Caco-2 (cell line): ENCODE measurements around the gene POU2AF1. TPM values are rescaled to one million over a fixed set of nuclear protein-coding genes. Genes with fewer than 3 reads are reported as not detected.

ENCODE experiments used
- BruUV-seq: library from RNA; stranded (reverse); fragments of 400-500 nt; replicated peaks from 2 replicates; lab custom pipeline; 2021; lab: Mats Ljungman, UMichigan
- CTCF ChIA-PET: fragments of 300-600 bp; sonication (Branson Sonifier 250); formaldehyde crosslinking; loops from one replicate; lab custom pipeline; 2022; ENCODE audit warnings: antibody characterized with exemption; lab: Charles Lee
- POLR2A ChIA-PET: fragments of 300-600 bp; sonication (Branson Sonifier 250); formaldehyde crosslinking; loops from one replicate; lab custom pipeline; 2022; ENCODE audit warnings: antibody characterized with exemption; lab: Charles Lee
- DNase-seq, 2 experiments: peaks; one replicate each; pipeline versions ENCODE4 v3.0.0 to v3.0.0-alpha.2; 2020 to 2022
- H3K27me3 ChIP-seq: replicated peaks from 2 replicates; pipeline ENCODE4 v1.6.0; 2011; ENCODE audit warnings: low read length; ENCODE audit not compliant: control insufficient read depth, insufficient read depth
- H3K36me3 ChIP-seq: 2 replicates; pipeline ENCODE4 v1.5.1; 2011; ENCODE audit warnings: low read length; ENCODE audit not compliant: control insufficient read depth, insufficient read depth
- H3K4me1 ChIP-seq: fragments of 250-450 bp; sonication (Bioruptor Pico); 2 replicates; pipeline ENCODE4 v1.5.1; 2020; ENCODE audit warnings: mild to moderate bottlenecking
- H3K4me3 ChIP-seq: 2 replicates; pipeline ENCODE4 v1.5.1; 2011; ENCODE audit warnings: low read depth, mild to moderate bottlenecking, control low read depth, low read length
- H3K9me3 ChIP-seq: fragments of 250-450 bp; sonication (Bioruptor Pico); 2 replicates; pipeline ENCODE4 v1.5.1; 2020; ENCODE audit warnings: mild to moderate bottlenecking, moderate library complexity
- H3K27ac Mint-ChIP-seq: one replicate; pipeline ENCODE4 v1.8.0; 2022; ENCODE audit warnings: mixed read lengths; ENCODE audit not compliant: unreplicated experiment
- H3K27me3 Mint-ChIP-seq: one replicate; pipeline ENCODE4 v1.8.0; 2022; ENCODE audit warnings: mixed read lengths; ENCODE audit not compliant: insufficient read depth, unreplicated experiment
- H3K36me3 Mint-ChIP-seq: one replicate; pipeline ENCODE4 v1.8.0; 2022; ENCODE audit warnings: mild to moderate bottlenecking, mixed read lengths; ENCODE audit not compliant: insufficient read depth, unreplicated experiment
- H3K4me1 Mint-ChIP-seq: one replicate; pipeline ENCODE4 v1.8.0; 2022; ENCODE audit warnings: low read depth, mixed read lengths; ENCODE audit not compliant: unreplicated experiment
- H3K4me3 Mint-ChIP-seq: one replicate; pipeline ENCODE4 v1.8.0; 2022; ENCODE audit warnings: mild to moderate bottlenecking, moderate library complexity, mixed read lengths; ENCODE audit not compliant: unreplicated experiment
- H3K9me3 Mint-ChIP-seq: one replicate; pipeline ENCODE4 v1.8.0; 2022; ENCODE audit warnings: mixed read lengths; ENCODE audit not compliant: unreplicated experiment
- intact Hi-C: fragments of 100-400 bp; cut with micrococcal nuclease; formaldehyde crosslinking; loops from one replicate; pipeline ENCODE4 v1.10.0; 2022; ENCODE audit not compliant: unreplicated experiment
- total RNA-seq: library from RNA; stranded (reverse); gene quantifications from 2 replicates; pipeline ENCODE4 v1.2.3, GENCODE V29; 2022
- TF ChIP-seq, protein P1 (sequence below), 2 experiments: fragments of 200-600 bp in 1 of 2; IDR thresholded peaks; 1 replicate in 1 of 2; 2 replicates in 1 of 2; pipeline versions ENCODE4 v1.5.1 to v1.8.0; 2011 to 2022; ENCODE audit warnings: antibody characterized with exemption in 1 of 2, control low read depth in 1 of 2, inconsistent platforms in 1 of 2, low read depth in 1 of 2, low read length in 1 of 2, mild to moderate bottlenecking in 1 of 2, moderate library complexity in 1 of 2; ENCODE audit not compliant: insufficient read depth in 1 of 2, severe bottlenecking in 1 of 2, unreplicated experiment in 1 of 2

POU2AF1 gene
- total RNA-seq, 1 experiment from 2014 or later: 2.7 TPM

DNA sequence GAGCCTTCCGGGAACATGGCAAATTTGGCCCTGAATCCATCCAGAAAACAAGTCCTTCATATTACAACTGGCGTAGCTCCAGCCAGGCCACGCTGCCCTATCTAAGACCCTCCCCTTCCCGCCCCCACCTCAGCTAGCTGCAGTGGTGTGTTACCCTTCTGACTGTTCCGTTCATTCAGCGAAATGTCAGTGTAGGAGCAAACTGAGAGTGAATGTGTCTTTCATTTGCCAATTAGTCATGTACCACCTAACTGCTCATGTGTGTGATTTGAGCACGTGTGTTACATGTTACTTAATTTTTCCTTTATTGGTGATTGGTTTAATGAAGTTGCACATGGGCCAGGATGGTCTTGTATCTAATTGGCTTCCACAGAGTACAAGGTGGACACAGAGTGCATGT, 34.8 kb upstream of the POU2AF1 start:
- CTCF ChIA-PET: interaction anchor here (0.7 kb wide), 1 partner anchor 11 kb away, joined by 3 read pairs; no protein-coding TSS in a partner anchor
- Mint-ChIP-seq H3K27me3 (no peaks in the 10 kb centered on the region), H3K9me3 (no peaks in the 10 kb centered on the region), H3K36me3 (no peaks in the 10 kb centered on the region), H3K4me3 (no peak overlapping the region), H3K27ac (no peak overlapping the region), H3K4me1 (peaks cover 11% of the 10 kb centered on the region)
- POLR2A ChIA-PET: no interaction called here
- intact Hi-C loops: no loop called here
- peak in 1 of 2 experiments; percentile 23 for DNase-seq
- TF ChIP-seq, protein P1, sequence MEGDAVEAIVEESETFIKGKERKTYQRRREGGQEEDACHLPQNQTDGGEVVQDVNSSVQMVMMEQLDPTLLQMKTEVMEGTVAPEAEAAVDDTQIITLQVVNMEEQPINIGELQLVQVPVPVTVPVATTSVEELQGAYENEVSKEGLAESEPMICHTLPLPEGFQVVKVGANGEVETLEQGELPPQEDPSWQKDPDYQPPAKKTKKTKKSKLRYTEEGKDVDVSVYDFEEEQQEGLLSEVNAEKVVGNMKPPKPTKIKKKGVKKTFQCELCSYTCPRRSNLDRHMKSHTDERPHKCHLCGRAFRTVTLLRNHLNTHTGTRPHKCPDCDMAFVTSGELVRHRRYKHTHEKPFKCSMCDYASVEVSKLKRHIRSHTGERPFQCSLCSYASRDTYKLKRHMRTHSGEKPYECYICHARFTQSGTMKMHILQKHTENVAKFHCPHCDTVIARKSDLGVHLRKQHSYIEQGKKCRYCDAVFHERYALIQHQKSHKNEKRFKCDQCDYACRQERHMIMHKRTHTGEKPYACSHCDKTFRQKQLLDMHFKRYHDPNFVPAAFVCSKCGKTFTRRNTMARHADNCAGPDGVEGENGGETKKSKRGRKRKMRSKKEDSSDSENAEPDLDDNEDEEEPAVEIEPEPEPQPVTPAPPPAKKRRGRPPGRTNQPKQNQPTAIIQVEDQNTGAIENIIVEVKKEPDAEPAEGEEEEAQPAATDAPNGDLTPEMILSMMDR (IDR thresholded peaks at IDR 0.05; ENCODE audit: insufficient read depth in 1 of 2, low read depth in 1 of 2, low read length in 1 of 2, severe bottlenecking in 1 of 2, unreplicated experiment in 1 of 2): no peak
- Histone ChIP-seq H3K4me3 (no peak overlapping the region), H3K27me3 (no peaks in the 10 kb centered on the region), H3K36me3 (no peaks in the 10 kb centered on the region), H3K9me3 (no peaks in the 10 kb centered on the region), H3K4me1 (no peaks in the 10 kb centered on the region)
- no TSS peak for BruUV-seq

DNA sequence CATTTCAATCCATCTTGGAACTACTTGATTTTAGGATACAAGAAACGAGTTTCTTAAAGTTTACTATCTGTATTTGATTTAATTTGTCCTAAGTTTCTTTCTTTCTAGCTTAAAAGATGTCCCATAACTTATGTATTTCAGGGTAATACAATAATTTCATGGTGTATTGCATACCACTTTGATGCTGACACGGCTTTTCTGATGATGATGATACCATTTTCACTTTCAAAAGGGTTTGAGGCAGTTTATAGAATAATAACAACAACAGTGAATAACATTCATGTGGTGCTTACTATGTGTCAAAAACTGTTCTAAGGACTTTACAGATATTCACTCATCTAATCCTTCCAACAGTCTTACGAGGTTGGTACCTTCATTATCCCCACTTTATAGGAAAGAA, 33.2 kb upstream of the POU2AF1 start:
- Histone ChIP-seq H3K4me1 (no peaks in the 10 kb centered on the region), H3K4me3 (no peak overlapping the region), H3K36me3 (no peaks in the 10 kb centered on the region), H3K9me3 (no peaks in the 10 kb centered on the region), H3K27me3 (no peaks in the 10 kb centered on the region)
- ChIA-PET POLR2A (no interaction called here), CTCF (interaction anchor here (2.0 kb wide), 1 partner anchor 11 kb away, joined by 6 read pairs; no protein-coding TSS in a partner anchor)
- intact Hi-C loops: no loop called here
- Mint-ChIP-seq H3K4me3 (no peak overlapping the region), H3K27ac (no peak overlapping the region), H3K36me3 (no peaks in the 10 kb centered on the region), H3K4me1 (peaks cover 5% of the 10 kb centered on the region), H3K9me3 (no peaks in the 10 kb centered on the region), H3K27me3 (no peaks in the 10 kb centered on the region)
- no TSS peak for BruUV-seq
- no peak for DNase-seq
- TF ChIP-seq, protein P1 (IDR thresholded peaks at IDR 0.05; ENCODE audit: insufficient read depth in 1 of 2, low read depth in 1 of 2, low read length in 1 of 2, severe bottlenecking in 1 of 2, unreplicated experiment in 1 of 2): no peak

DNA sequence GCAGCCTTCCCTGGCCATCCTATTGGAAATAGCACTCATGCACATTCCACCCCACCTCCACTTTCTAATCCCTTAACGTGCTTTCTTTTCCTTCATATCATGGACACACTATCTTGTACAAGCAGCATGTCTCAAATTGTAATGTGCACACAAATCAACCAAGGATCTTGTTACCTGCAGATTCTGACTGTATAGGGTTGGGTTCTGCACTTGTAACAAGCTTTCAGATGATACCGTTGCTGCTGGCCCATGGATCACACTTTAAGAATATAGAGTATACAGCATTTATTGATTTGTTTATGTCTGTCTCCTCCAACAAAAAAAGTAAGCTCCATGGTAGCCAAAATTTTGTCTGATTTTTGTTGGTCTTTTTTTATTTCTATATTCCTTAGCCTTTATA, 32.4 kb upstream of the POU2AF1 start:
- no peaks in the 10 kb centered on the region for H3K4me1 Mint-ChIP-seq
- TF ChIP-seq, protein P1 (IDR thresholded peaks at IDR 0.05; ENCODE audit: insufficient read depth in 1 of 2, low read depth in 1 of 2, low read length in 1 of 2, severe bottlenecking in 1 of 2, unreplicated experiment in 1 of 2): no peak
- no peaks in the 10 kb centered on the region for H3K27me3 Mint-ChIP-seq
- H3K27me3 ChIP-seq: no peaks in the 10 kb centered on the region
- no peaks in the 10 kb centered on the region for H3K36me3 ChIP-seq
- POLR2A ChIA-PET: no interaction called here
- CTCF ChIA-PET: interaction anchor here (2.0 kb wide), 1 partner anchor 11 kb away, joined by 6 read pairs; no protein-coding TSS in a partner anchor
- no peak for DNase-seq
- no peaks in the 10 kb centered on the region for H3K36me3 Mint-ChIP-seq
- H3K4me3 ChIP-seq: no peak overlapping the region
- H3K4me3 Mint-ChIP-seq: no peak overlapping the region
- no peaks in the 10 kb centered on the region for H3K9me3 ChIP-seq
- no peaks in the 10 kb centered on the region for H3K9me3 Mint-ChIP-seq
- no TSS peak for BruUV-seq
- H3K4me1 ChIP-seq: no peaks in the 10 kb centered on the region
- intact Hi-C loops: no loop called here
- no peak overlapping the region for H3K27ac Mint-ChIP-seq
